Liver (tissue), 3 donors: ENCODE measurements around the gene NAV2.

Experiments used
- ATF3 ChIP-seq: IDR thresholded peaks from 2 replicates; pipeline ENCODE4 v1.6.1; 2016; ENCODE audit warnings: antibody characterized with exemption
- CTCF ChIP-seq: fragments of 150-350 bp; IDR thresholded peaks from 2 replicates; pipeline ENCODE4 v1.5.1; 2017; ENCODE audit warnings: improper control_type of control experiment, low read depth, low read length; ENCODE audit not compliant: missing input control
- JUND ChIP-seq, 2 donors: IDR thresholded peaks; 2 replicates each; pipeline ENCODE4 v1.6.1; 2016; ENCODE audit warnings: antibody characterized with exemption in 2 of 2
- REST ChIP-seq: IDR thresholded peaks from 2 replicates; pipeline ENCODE4 v1.6.1; 2016; ENCODE audit warnings: antibody characterized with exemption, mild to moderate bottlenecking
- RXRA ChIP-seq, 2 donors: IDR thresholded peaks; 2 replicates each; pipeline ENCODE4 v1.6.1; 2017 to 2018; ENCODE audit warnings: antibody characterized with exemption in 2 of 2, mild to moderate bottlenecking in 1 of 2
- YY1 ChIP-seq: IDR thresholded peaks from 2 replicates; pipeline ENCODE4 v1.6.1; 2016; ENCODE audit warnings: antibody characterized with exemption, mild to moderate bottlenecking
- donor health status: healthy.
- donor health status: healthy.

DNA sequence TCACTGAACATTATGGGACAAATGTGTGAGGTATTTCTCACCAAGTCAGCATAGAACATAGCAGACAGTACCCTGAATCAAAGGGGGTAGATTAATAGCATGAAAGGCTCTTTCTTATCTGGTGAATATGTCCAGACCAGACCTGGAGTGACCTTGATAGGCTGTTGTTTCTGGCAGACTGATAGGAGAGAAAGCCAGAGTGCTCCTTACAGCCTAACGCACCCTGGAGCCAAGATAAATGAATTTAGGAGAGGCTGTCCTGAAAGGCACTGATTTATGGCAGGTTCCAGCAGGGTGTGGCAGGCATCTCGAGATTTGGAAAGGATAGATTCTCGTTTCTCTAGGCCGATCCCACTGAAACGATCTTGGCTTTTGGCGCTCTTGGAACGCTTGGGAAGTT lies 243.0 kb downstream of the NAV2 start:
- no peak for TF ChIP-seq CTCF
- TF ChIP-seq ATF3: no peak
- no peak for TF ChIP-seq REST
- no peak for TF ChIP-seq YY1
- TF ChIP-seq JUND (IDR thresholded peaks at IDR 0.05): no peak
- TF ChIP-seq RXRA (IDR thresholded peaks at IDR 0.05): no peak
